ENCODE measurements around the gene ZBTB43. TPM values are rescaled to one million over a fixed set of nuclear protein-coding genes. Genes with fewer than 3 reads are reported as not detected.

ZBTB43 gene
- total and polyA plus RNA-seq, 4 donors, result 2.6 to 7.1 (median 5.0) TPM

Other genes starting within 250 kb of the ZBTB43 start
- not detected for gene LMX1B, start 191.1 kb upstream of the ZBTB43 start, total RNA-seq
- not detected for gene LMX1B, start 191.1 kb upstream of the ZBTB43 start, polyA plus RNA-seq
- 1 to 10 TPM; 5.6 to 9.5 TPM for gene ZBTB34, start 55.6 kb downstream of the ZBTB43 start, total RNA-seq
- 1 to 10 TPM; 1.1 to 1.2 TPM for gene ZBTB34, start 55.6 kb downstream of the ZBTB43 start, polyA plus RNA-seq
- 1 to 10 TPM; 2.1 to 2.7 TPM for gene RALGPS1, start 109.7 kb downstream of the ZBTB43 start, total RNA-seq
- gene RALGPS1, start 109.7 kb downstream of the ZBTB43 start, polyA plus RNA-seq, result 1 to 10 TPM; 1.4 to 1.8 TPM